ENCODE results near the gene EXOC6.

DNA sequence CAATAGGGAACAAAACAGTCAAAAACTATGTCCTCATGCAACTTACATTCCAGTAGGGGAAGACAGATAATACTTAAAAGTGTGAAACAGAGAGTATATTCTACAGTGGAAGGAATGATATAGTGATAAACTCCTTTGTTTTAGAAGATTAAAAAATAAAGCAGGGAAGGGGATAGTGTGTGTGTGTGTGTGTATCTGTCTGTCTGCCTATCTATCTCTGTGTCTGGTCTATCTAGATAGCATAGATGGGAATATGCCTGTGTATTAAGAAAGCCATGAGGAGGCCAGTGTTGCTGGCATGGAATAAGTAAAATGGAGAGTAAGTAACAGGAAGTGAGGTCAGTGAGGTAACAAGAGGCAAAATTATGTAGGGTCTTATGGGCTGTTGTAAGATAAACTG, 42.2 kb downstream of the EXOC6 start:
- no peak for TF ChIP-seq POLR2AphosphoS5 (IDR thresholded peaks at IDR 0.05; ENCODE audit: borderline replicate concordance, low read depth, low read length)
- no peak for TF ChIP-seq EZH2 (IDR thresholded peaks at IDR 0.05)

Data from SK-N-MC (cell line).